NCI-H446 (cell line): ENCODE results near the gene ATP8B3.
"Not testable (repeated sequence)": the region's sequence is repeated elsewhere in the genome, so short reads cannot be mapped to it uniquely, and the experiment has no call there.

Experiments
- DNase-seq, 2 experiments: peaks; one replicate each; lab custom pipeline; 2025; lab: John Stamatoyannopoulos, UW

The ATP8B3 gene

GRCh38 chr19:1797313-1797712 lies 14.8 kb downstream of the ATP8B3 start:
- not testable (repeated sequence) for DNase-seq

DNA sequence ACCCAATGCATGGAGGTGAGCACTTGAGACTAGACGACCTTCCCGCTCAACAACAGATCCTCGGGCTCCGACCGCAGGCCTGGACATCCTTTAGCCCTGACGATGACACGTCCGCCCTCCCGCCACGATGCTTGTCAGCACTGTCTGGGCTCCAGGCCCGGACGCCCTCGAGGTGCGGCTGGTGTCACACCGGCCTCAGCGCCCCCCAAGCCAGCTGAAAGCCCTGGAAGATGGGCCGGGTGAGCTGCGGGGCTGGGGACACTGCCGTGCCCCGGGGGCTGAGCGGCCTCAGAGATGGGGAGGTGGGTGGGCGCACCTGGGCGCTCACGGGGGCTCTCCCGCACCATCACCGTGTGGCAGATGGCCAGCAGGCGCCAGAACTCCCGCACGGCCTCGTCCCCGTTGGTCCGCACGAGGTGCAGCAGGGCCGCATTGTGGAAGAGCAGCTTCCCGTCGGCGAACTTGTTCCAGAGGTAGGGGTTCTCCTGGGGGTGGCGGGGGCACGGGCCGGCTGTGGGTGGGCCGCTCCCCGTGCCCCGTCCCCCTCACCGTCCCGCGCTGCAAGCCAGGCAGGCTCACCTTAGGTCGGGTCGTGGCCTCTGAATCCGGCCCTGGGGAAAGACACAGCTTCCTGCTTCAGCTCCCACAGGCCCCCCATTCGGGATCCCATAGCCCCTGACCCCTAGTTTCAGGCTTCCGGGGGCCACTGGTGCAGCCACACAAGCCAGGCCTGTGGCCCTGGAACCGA lies 15.5 kb downstream of the ATP8B3 start:
- DNase-seq = no peak

- no peak for DNase-seq
Measured at GRCh38 chr19:1794424-1795172, 17.5 kb downstream of the ATP8B3 start.

- no peak for DNase-seq
Measured at GRCh38 chr19:1791879-1792278, 20.2 kb downstream of the ATP8B3 start.

GRCh38 chr19:1790054-1790792 lies 21.9 kb downstream of the ATP8B3 start:
- no peak for DNase-seq

DNA sequence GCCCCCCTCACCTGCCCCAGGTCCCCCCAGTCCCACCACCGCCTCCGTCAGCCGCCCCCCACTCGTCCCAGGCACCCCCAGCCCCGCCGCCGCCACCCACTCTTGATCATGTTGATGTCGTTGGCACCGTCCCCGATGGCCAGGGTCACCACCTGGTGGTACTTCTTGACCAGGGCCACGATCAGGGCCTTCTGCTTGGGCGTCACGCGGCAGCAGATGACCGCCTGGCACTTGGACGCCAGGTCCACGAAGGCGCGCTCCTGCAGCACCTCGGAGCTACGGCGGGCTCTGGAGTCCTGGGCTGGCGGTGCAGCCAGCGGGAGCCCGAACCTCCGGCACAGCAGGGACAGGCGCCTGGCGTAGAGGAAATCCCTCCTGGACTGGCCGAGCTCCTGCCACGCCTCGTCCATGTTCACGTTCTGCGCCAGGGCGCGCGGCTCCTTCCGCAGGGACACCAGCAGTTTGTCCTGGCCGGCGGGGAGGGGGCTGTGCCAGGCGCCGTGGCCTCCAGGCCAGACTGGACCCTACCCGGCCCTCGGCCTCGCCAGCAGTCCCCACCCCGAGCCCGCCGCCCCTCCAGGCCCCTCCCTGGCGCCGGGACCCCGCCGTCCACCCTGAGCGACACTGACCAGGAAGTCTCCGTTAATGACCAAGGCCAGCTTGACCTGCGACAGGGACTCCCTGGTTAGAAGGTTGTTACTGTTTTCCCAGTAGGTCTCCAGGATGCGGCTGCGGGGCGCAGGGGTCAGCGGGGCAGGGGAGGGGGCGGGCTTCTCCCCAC lies 22.6 kb downstream of the ATP8B3 start:
- DNase-seq = no peak

DNA sequence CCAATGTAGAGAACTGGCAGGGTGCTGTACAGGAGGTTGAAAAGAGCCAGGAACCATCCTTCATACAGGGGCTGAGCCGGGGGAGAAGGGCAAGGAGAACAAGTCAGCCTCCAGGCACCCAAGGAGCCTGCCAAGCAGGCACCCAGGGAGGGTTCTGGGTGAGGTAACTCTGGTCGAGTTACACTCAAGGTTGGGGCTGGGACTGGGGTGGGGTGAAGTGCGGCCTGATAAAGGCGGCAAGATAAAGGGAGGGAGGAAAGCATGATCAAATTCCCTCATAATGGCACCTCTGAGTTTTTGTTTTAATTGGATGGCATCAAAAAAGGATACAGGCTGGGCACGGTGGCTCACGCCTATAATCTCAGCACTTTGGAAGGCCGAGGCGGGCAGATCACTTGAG lies 25.0 kb downstream of the ATP8B3 start:
- no peak for DNase-seq

DNA sequence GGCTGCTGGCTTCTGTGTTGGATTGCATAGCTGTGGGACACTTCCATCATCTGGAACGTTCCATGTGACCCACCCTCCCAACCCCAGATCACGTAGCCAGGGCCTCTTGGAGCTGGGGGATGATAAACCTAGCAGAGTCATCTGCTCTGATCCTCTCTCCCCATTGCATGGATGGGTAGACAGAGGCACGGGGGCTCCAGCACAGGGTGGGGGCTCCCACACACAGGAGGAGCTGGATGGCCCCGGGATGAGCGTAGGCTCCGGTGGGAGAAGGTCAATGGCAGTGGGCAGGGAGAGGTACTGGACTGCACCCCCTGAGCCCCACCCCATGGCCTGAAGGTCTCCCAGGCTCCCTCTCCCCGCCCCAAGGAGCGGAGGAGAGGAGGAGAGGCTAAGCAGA lies 25.4 kb downstream of the ATP8B3 start:
- no peak for DNase-seq

GRCh38 chr19:1785310-1785709 lies 26.8 kb downstream of the ATP8B3 start:
- DNase-seq = no peak

DNA sequence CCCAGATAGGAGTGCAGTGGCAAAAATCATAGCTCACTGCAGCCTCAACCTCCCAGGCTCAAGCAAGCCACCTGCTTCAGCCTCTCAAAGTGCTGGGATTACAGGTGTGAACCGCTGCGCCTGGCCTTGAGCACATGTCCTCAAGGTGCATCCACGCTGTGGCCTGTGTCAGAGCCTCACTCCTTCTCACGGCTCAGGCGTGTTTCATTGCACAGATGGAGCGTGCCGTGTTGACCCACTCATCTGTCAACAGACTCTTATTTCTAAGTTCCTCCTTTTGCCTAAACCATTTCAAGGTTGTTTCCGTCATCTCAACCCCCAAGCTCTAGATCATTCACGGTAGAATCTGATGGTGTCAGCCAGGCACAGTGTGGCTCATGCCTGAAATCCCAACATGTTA lies 28.2 kb downstream of the ATP8B3 start:
- DNase-seq = no peak

- no peak for DNase-seq
Measured at GRCh38 chr19:1783354-1783753, 28.7 kb downstream of the ATP8B3 start.

GRCh38 chr19:1782521-1782920 lies 29.6 kb downstream of the ATP8B3 start:
- DNase-seq = no peak

- DNase-seq = no peak
Measured at GRCh38 chr19:1780272-1780958, 31.7 kb downstream of the ATP8B3 start.

DNA sequence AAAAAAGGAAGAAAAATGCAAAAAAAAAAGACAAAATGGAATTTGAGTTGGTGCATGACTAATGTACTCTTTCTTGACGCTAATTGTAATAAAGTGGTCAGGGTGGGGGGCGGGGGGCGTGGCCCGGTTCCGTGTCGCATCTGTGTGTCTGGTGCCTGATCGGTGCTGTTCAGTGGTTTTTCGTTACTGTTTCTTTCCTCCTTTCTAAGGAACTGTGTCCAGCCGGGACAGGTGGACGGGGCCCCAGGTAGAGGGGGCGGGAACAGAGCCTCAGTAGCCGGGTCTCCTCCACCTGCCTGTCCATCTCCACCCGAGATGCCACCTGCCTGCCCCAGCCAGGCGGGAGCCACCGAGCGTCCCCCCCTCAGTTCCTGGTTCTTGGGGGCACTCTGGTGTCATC lies 32.5 kb downstream of the ATP8B3 start:
- no peak for DNase-seq

DNA sequence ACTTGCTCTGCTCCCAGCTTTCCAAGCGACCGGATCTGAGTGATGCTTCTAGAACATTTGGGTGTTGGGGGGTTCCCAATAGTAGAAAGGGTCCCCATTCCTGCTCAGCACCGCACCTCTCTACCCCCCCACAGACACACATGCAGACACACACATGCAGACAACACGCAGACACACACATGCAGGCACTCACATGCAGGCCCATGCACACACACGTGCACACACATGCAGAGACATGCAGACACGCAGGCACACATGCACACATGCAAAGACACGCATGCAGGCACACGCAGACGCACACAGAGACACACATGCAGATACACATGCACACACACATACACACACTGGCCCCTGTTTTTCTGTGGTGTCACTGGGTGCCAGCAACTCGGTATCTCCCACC lies 34.9 kb downstream of the ATP8B3 start:
- no peak for DNase-seq

- no peak for DNase-seq
Measured at GRCh38 chr19:1776606-1777147, 35.4 kb downstream of the ATP8B3 start.

DNA sequence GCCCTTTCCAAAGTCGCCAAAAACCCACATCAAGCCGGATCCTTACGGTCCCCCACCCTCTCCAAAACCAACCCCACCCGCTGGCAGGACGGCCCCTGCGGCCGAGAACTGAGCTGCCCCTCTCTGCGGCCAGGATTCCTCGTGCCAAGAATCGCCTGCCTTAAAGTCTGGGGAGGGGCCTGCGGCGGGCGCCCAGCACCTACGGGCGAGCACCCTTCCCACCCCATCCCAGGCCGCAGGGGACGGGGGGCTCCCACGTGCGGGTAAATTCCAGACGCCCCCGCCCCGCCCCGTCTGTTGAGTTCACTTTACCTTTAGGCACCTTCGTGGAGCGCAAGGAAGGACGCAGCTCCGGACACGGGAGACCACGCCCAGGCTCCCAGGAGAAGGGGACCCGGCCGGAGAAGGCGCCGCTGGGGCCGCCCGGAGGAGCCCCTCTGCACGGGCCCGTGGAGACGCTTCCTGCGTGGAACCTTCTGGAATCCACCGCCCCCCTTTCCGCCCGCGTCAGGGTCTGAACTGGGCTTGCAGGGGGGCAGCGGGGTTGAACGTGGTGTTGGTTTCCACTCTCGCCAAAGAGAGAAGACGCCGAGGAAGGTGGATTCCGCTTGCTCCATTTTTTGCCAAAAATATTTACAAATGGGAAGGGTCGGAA lies 36.0 kb downstream of the ATP8B3 start:
- no peak for DNase-seq

DNA sequence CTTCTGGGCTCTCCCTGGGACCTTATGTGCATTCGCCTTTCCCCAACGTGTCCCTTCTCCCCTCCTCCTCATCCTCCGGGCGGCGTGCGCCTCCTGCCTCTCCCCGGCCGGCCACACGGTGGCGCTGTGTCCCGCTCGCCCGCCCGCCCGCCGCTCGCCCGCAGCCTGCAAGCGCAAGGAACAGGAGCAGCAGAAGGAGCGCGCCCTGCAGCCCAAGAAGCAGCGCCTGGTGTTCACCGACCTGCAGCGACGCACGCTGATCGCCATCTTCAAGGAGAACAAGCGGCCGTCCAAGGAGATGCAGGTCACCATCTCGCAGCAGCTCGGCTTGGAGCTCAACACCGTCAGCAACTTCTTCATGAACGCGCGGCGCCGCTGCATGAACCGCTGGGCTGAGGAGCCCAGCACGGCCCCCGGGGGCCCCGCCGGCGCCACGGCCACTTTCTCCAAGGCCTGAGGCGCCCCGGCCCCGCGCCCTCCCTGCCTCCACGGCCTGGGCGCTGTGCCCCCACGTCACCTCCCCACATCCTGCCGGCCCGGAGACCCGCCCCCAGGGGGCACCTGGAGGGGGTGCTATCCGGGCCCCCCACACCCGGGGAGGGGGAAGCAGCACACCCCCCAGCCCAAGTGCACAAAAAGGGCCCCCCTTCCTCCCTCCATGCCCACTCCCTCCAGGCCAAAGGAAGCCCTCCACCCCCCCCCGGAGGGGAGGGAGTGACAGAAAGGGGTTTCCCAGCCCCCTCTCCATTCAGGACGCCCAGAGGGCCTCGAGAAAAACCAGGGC lies 36.9 kb downstream of the ATP8B3 start:
- peak in 1 of 2 experiments; percentile 21 for DNase-seq

- DNase-seq = no peak
Measured at GRCh38 chr19:1773184-1773583, 38.9 kb downstream of the ATP8B3 start.
